Measurements from ENCODE around the gene RUBCN. TPM values are rescaled to one million over a fixed set of nuclear protein-coding genes. Genes with fewer than 3 reads are reported as not detected.

Gene RUBCN
- total and polyA plus RNA-seq, 2 of the 13 experiments (the other 11 are each of a cell fraction or from before 2014, with no cell fraction given): 5.2 to 8.1 TPM

GRCh38 chr3:197690754-197691153, 46.0 kb downstream of the RUBCN start:
- Histone ChIP-seq H3K9ac (ENCODE audit: insufficient read depth, low read depth, low read length) (no peak overlapping the region), H3K4me3 (replicated peaks in 1 of 3; ENCODE audit: insufficient read depth in 1 of 3, low read depth in 2 of 3, low read length in 3 of 3) (no peak overlapping the region), H3K4me2 (ENCODE audit: low read depth, low read length) (no peak overlapping the region), H4K20me1 (ENCODE audit: insufficient read depth, low read length) (no peaks in the 10 kb centered on the region), H3K27ac (ENCODE audit: extremely low read length, insufficient read depth, low read length) (no peak overlapping the region), H3K9me3 (ENCODE audit: low read length) (no peaks in the 10 kb centered on the region), H3K36me3 (replicated peaks in 1 of 2; ENCODE audit: control insufficient read depth in 1 of 2, insufficient read depth in 2 of 2, low read length in 2 of 2) (peaks cover 2 to 34% of the 10 kb centered on the region in 2 experiments; a peak in 4 of 5 replicates), H3K79me2 (ENCODE audit: insufficient read depth, low read length) (no peaks in the 10 kb centered on the region), H3K4me1 (ENCODE audit: insufficient read depth, low read length) (no peaks in the 10 kb centered on the region), H2AFZ (ENCODE audit: low read length) (no peak overlapping the region), H3K27me3 (ENCODE audit: control insufficient read depth in 1 of 2, insufficient read depth in 2 of 2, low read length in 2 of 2) (no peaks in the 10 kb centered on the region)
- DNase-seq (ENCODE audit: low spot score): no peak
- no peak for FAIRE-seq
- intact Hi-C loops (cut with micrococcal nuclease; ENCODE audit: unreplicated experiment) (no loop called here), in situ Hi-C loops (cut with HindIII; ENCODE audit: extremely low pct_ligation_motif_present, low pct_unique_long_range_greater_than_20kb) (no loop called here)
- 94% methylated on average over 6 of the region's 6 CpGs for WGBS (ENCODE audit: low lambda C conversion rate)
- POLR2A ChIA-PET: no interaction called here
- BruUV-seq (replicated peaks): no TSS peak
- CTCF ChIA-PET (ENCODE audit: low intra/inter-chr PET ratio, low total read pairs): no interaction called here
- ATAC-seq: no peak
- no peak for TF ChIP-seq KIAA2018 (CRISPR knock-in tag; IDR thresholded peaks at IDR 0.05; ENCODE audit: borderline replicate concordance)
- TF ChIP-seq ZNF253 (CRISPR knock-in tag; IDR thresholded peaks at IDR 0.05; ENCODE audit: borderline replicate concordance): no peak
- no peak for TF ChIP-seq PRDM10 (CRISPR knock-in tag; IDR thresholded peaks at IDR 0.05; ENCODE audit: low read depth)
- no peak for TF ChIP-seq PAXIP1 (CRISPR knock-in tag; conservative IDR thresholded peaks at IDR 0.05)
- TF ChIP-seq PHF21A (CRISPR knock-in tag; IDR thresholded peaks at IDR 0.05): no peak
- no peak for TF ChIP-seq ZNF280B (CRISPR knock-in tag; IDR thresholded peaks at IDR 0.05; ENCODE audit: borderline replicate concordance)
